K562 treated with DMSO at 1 percent for 12 hours (cell line): Measurements from ENCODE around the gene FKBP14. TPM values are rescaled to one million over a fixed set of nuclear protein-coding genes. Genes with fewer than 3 reads are reported as not detected.

ENCODE experiments used
- total RNA-seq: library from RNA; unstranded; fragments of 300-600 nt; gene quantifications from 2 replicates; pipeline ENCODE4 v1.2.3, GENCODE V29; 2022; ENCODE audit not compliant: insufficient read depth

FKBP14 gene
- 2.8 and 11.2 TPM in 2 replicates for total RNA-seq

GRCh38 chr7:30026229-30027064 lies at the start of gene FKBP14:
Gene FKBP14, minus strand, starts transcription at chr7:30026702. Its CDS starts 194 bp downstream, at chr7:30026508.

GRCh38 chr7:30028216-30028748 lies 1.8 kb upstream of the FKBP14 start, which contains the start of gene PLEKHA8:
Gene PLEKHA8, plus strand, starts transcription at chr7:30028412. Its CDS starts 351 bp downstream, at chr7:30028763.

GRCh38 chr7:29989257-29989995 lies 37.1 kb downstream of the FKBP14 start, which contains the start of gene SCRN1:
Gene SCRN1, minus strand, starts transcription at chr7:29989801. Its CDS starts 20,734 bp downstream, at chr7:29969067.

Other genes starting within 250 kb of the FKBP14 start
- 0.50 and 1.1 TPM in 2 replicates for gene WIPF3, start 220.2 kb downstream of the FKBP14 start, total RNA-seq
- gene SCRN1, start 36.9 kb downstream of the FKBP14 start, total RNA-seq, result 0.68 TPM in 1 of 2 replicates, not detected in the other
- gene PLEKHA8, start 1.7 kb upstream of the FKBP14 start, total RNA-seq, result 2.9 and 10.4 TPM in 2 replicates
- gene MTURN, start 108.3 kb upstream of the FKBP14 start, total RNA-seq, result 2.6 and 6.5 TPM in 2 replicates